Right lobe of liver (tissue), 6 donors: ENCODE measurements around the gene CYTH1. TPM values are rescaled to one million over a fixed set of nuclear protein-coding genes. Genes with fewer than 3 reads are reported as not detected.

Experiments
- ATAC-seq, 4 donors: fragments of 200-7000 bp; cut with Tn5 transposase; one replicate each; pipeline ENCODE4 v1.9.1; 2020; ENCODE audit warnings: mild to moderate bottlenecking in 4 of 4, moderate library complexity in 4 of 4
- DNase-seq, 3 donors: peaks; one replicate each; pipeline ENCODE4 v3.0.0-alpha.2; 2020
- H3K27ac ChIP-seq, 3 donors: fragments of 200-600 bp; one replicate each; pipeline ENCODE4 v1.8.0; 2022
- H3K27me3 ChIP-seq, 2 donors: fragments of 200-600 bp; one replicate each; pipeline ENCODE4 v1.8.0; 2022
- H3K36me3 ChIP-seq, 4 donors: fragments of 200-600 bp; sonication (generic) in 1 of 4; one replicate each; pipeline versions ENCODE4 v1.5.1 to v1.8.0; 2017 to 2022; ENCODE audit warnings: control low read depth in 1 of 4
- H3K4me1 ChIP-seq, 4 donors: fragments of 200-600 bp; sonication (generic) in 1 of 4; one replicate each; pipeline versions ENCODE4 v1.5.1 to v1.8.0; 2017 to 2022; ENCODE audit warnings: control low read depth in 1 of 4
- H3K4me3 ChIP-seq, 3 donors: fragments of 200-600 bp; one replicate each; pipeline ENCODE4 v1.8.0; 2022
- H3K9me3 ChIP-seq, 4 donors: fragments of 200-600 bp; sonication (generic) in 1 of 4; one replicate each; pipeline versions ENCODE4 v1.5.1 to v1.8.0; 2017 to 2022; ENCODE audit warnings: control low read depth in 1 of 4
- CTCF ChIP-seq, 4 donors: fragments of 200-600 bp in 3 of 4; fragments of 450-650 bp in 1 of 4; IDR thresholded peaks; one replicate each; pipeline versions ENCODE4 v1.5.1 to v1.8.0; 2016 to 2022; ENCODE audit warnings: antibody characterized with exemption in 4 of 4, mild to moderate bottlenecking in 2 of 4
- POLR2A ChIP-seq: fragments of 450-650 bp; IDR thresholded peaks from one replicate; pipeline ENCODE4 v1.6.1; 2017; ENCODE audit warnings: antibody characterized with exemption, mild to moderate bottlenecking
- WGBS: methylation state at CpG from one replicate; pipeline ENCODE4 v1.1.6; 2018; ENCODE audit warnings: low coverage, low lambda C conversion rate; ENCODE audit not compliant: insufficient coverage; ENCODE audit errors: missing lambda C conversion rate; 5-methylcytosine and 5-hydroxymethylcytosine counted together
- intact Hi-C, 2 donors: fragments of 100-400 bp; cut with DNase I; formaldehyde crosslinking; loops; one replicate each; pipeline versions ENCODE4 v1.11.2 to v1.14.1; 2022
- total RNA-seq, 6 experiments: library from RNA; depleted of rRNA in 2 of 6; stranded (reverse); fragments of >200 nt in 2 of 6; fragmentation: NEBNext Ultra II Directional in 3 of 6; extraction: Animal tissue kit (Norgen Biotek cat#: 25700) in 3 of 6; gene quantifications; one replicate each; pipeline versions ENCODE4 v1.1.0 to v1.2.4, GENCODE V29; 2016 to 2023
- donor health status: DM: no; HTN: yes; CAD: no.
- donor health status: DM: no; HTN: no; CAD: no.
- donor health status: DM: no; HTN: no; CAD: no.
- donor health status: DM: no; HTN: yes; CAD: no.
- donor health status: DM: no; HTN: yes; CAD: no.

The CYTH1 gene
- total RNA-seq, 6 experiments from 2014 or later: 14.8 to 46.2 (median 28.8) TPM

- no peak for ATAC-seq
Observed at GRCh38 chr17:78652024-78652423, 130.0 kb downstream of the CYTH1 start.

GRCh38 chr17:78651554-78651953 lies 130.5 kb downstream of the CYTH1 start:
- ATAC-seq (no peak), DNase-seq (no peak)
- 38% methylated on average over 1 of the region's 1 CpG for WGBS

More at GRCh38 chr17:78652024-78652423, 130.0 kb downstream of the CYTH1 start:
- no peak overlapping the region for H3K27ac ChIP-seq
- no peak overlapping the region for H3K4me3 ChIP-seq
- H3K27me3 ChIP-seq: no peaks in the 10 kb centered on the region
- TF ChIP-seq POLR2A (no peak), CTCF (IDR thresholded peaks at IDR 0.05) (no peak)
- intact Hi-C loops: no loop called here
- DNase-seq: no peak
- no peaks in the 10 kb centered on the region for H3K4me1 ChIP-seq
- H3K36me3 ChIP-seq: no peaks in the 10 kb centered on the region
- no CpG with 5 or more reads among the region's 1 CpG for WGBS
- H3K9me3 ChIP-seq: no peaks in the 10 kb centered on the region

GRCh38 chr17:78650093-78650715 lies 131.9 kb downstream of the CYTH1 start:
- Histone ChIP-seq H3K4me1 (no peaks in the 10 kb centered on the region), H3K36me3 (no peaks in the 10 kb centered on the region), H3K4me3 (no peak overlapping the region), H3K27ac (no peak overlapping the region), H3K27me3 (no peaks in the 10 kb centered on the region), H3K9me3 (no peaks in the 10 kb centered on the region)
- TF ChIP-seq POLR2A (no peak), CTCF (IDR thresholded peaks at IDR 0.05) (no peak)
- 38% methylated on average over 6 of the region's 11 CpGs for WGBS
- ATAC-seq: peak in 1 of 4 donors; percentile 56
- intact Hi-C loops: no loop called here
- DNase-seq: no peak

More at GRCh38 chr17:78651554-78651953, 130.5 kb downstream of the CYTH1 start:
- no peak for TF ChIP-seq CTCF (IDR thresholded peaks at IDR 0.05)
- no peak for TF ChIP-seq POLR2A
- Histone ChIP-seq H3K4me1 (no peaks in the 10 kb centered on the region), H3K27me3 (no peaks in the 10 kb centered on the region), H3K27ac (no peak overlapping the region), H3K9me3 (no peaks in the 10 kb centered on the region), H3K36me3 (no peaks in the 10 kb centered on the region), H3K4me3 (no peak overlapping the region)
- intact Hi-C loops: no loop called here

GRCh38 chr17:78648293-78648692 lies 133.8 kb downstream of the CYTH1 start:
- no peak overlapping the region for H3K4me3 ChIP-seq
- no peak overlapping the region for H3K27ac ChIP-seq
- TF ChIP-seq CTCF (IDR thresholded peaks at IDR 0.05): no peak
- TF ChIP-seq POLR2A: no peak
- intact Hi-C loops: no loop called here
- ATAC-seq (no peak), DNase-seq (no peak)
- WGBS: 75% methylated on average over 3 of the region's 5 CpGs
- no peaks in the 10 kb centered on the region for H3K27me3 ChIP-seq
- no peaks in the 10 kb centered on the region for H3K4me1 ChIP-seq
- H3K36me3 ChIP-seq: no peaks in the 10 kb centered on the region
- H3K9me3 ChIP-seq: no peaks in the 10 kb centered on the region
